GM12878 (cell line): ENCODE measurements around the gene GIPC3. TPM values are rescaled to one million over a fixed set of nuclear protein-coding genes. Genes with fewer than 3 reads are reported as not detected.
A peak's percentile ranks its signal among the peaks of the same experiment; 100 is the strongest.

Source experiments
- BMI1 ChIP-seq: fragments of 450-650 bp; IDR thresholded peaks from 2 replicates; pipeline ENCODE4 v1.6.1; 2016; ENCODE audit warnings: mild to moderate bottlenecking, moderate library complexity, borderline replicate concordance
- CHD1 ChIP-seq: IDR thresholded peaks from 2 replicates; pipeline ENCODE4 v1.6.1; 2012; ENCODE audit warnings: low read depth, low read length, improper control_type of control experiment
- DPF2 ChIP-seq: fragments of 450-650 bp; IDR thresholded peaks from 2 replicates; pipeline ENCODE4 v1.6.1; 2017; ENCODE audit warnings: mild to moderate bottlenecking
- EED ChIP-seq: sonication (generic); IDR thresholded peaks from 2 replicates; pipeline ENCODE4 v1.6.1; 2016; ENCODE audit warnings: antibody characterized with exemption, low read depth
- NKRF ChIP-seq: fragments of 450-650 bp; conservative IDR thresholded peaks from 2 replicates; pipeline ENCODE4 v1.6.1; 2017; ENCODE audit warnings: mild to moderate bottlenecking, moderate library complexity
- SUPT20H ChIP-seq: IDR thresholded peaks from 2 replicates; pipeline ENCODE4 v1.6.1; 2011; ENCODE audit warnings: low read depth, mild to moderate bottlenecking, low read length, moderate library complexity, borderline replicate concordance; ENCODE audit not compliant: control insufficient read depth
- YBX1 ChIP-seq: fragments of 450-650 bp; IDR thresholded peaks from 2 replicates; pipeline ENCODE4 v1.6.1; 2016; ENCODE audit warnings: antibody characterized with exemption
- YY1 ChIP-seq: IDR thresholded peaks from 2 replicates; pipeline ENCODE4 v1.6.1; 2011; ENCODE audit warnings: low read depth, mild to moderate bottlenecking, low read length
- ZNF24 ChIP-seq: fragments of 450-650 bp; IDR thresholded peaks from 2 replicates; pipeline ENCODE4 v1.6.1; 2017; ENCODE audit warnings: antibody characterized with exemption, mild to moderate bottlenecking
- polyA plus RNA-seq, 11 experiments: library from polyadenylated mRNA; depleted of rRNA in 4 of 11; unstranded in 6 of 11; stranded (reverse) in 5 of 11; fragments of >200 nt; fragmentation: Nextera tagmentation in 4 of 11; fragmentation: Illumina TruSeq in 1 of 11; extraction: Ambion mirVana in 4 of 11; extraction: Trizol in 1 of 11; gene quantifications; 1 replicate in 1 of 11; 2 replicates in 10 of 11; pipeline versions ENCODE4 v1.2.1 to v1.2.3, GENCODE V29; 2011 to 2016; ENCODE audit warnings: inconsistent platforms in 2 of 11, missing spikeins in 2 of 11, low read depth in 1 of 11
- total RNA-seq, 4 experiments: library from RNA; depleted of rRNA in 3 of 4; stranded (reverse); fragments of >200 nt in 3 of 4; fragmentation: Illumina TruSeq in 1 of 4; extraction: Trizol in 1 of 4; gene quantifications; 2 replicates each; pipeline versions ENCODE4 v1.2.1 to v1.2.3, GENCODE V29; 2013 to 2021
- TF ChIP-seq, protein P1 (sequence below): fragments of 150-350 bp; IDR thresholded peaks from 2 replicates; pipeline ENCODE4 v1.6.1; 2014; ENCODE audit warnings: mild to moderate bottlenecking, low read depth, low read length
- TF ChIP-seq, protein P2 (sequence below): IDR thresholded peaks from 2 replicates; pipeline ENCODE4 v1.6.1; 2011; ENCODE audit warnings: low read depth, mild to moderate bottlenecking, low read length, moderate library complexity, borderline replicate concordance; ENCODE audit errors: extremely low read depth
- TF ChIP-seq, protein P3 (sequence below): fragments of 450-650 bp; formaldehyde crosslinking; IDR thresholded peaks from 2 replicates; pipeline ENCODE4 v1.5.0; 2022; ENCODE audit warnings: mild to moderate bottlenecking, missing genetic modification characterization

Gene GIPC3
- total and polyA plus RNA-seq, 10 of the 15 experiments (the other 5 are each of a cell fraction or from before 2014, with no cell fraction given): not detected

- no peak for TF ChIP-seq EED
- TF ChIP-seq, protein P1, sequence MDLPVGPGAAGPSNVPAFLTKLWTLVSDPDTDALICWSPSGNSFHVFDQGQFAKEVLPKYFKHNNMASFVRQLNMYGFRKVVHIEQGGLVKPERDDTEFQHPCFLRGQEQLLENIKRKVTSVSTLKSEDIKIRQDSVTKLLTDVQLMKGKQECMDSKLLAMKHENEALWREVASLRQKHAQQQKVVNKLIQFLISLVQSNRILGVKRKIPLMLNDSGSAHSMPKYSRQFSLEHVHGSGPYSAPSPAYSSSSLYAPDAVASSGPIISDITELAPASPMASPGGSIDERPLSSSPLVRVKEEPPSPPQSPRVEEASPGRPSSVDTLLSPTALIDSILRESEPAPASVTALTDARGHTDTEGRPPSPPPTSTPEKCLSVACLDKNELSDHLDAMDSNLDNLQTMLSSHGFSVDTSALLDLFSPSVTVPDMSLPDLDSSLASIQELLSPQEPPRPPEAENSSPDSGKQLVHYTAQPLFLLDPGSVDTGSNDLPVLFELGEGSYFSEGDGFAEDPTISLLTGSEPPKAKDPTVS: no peak
- no peak for TF ChIP-seq ZNF24
- no peak for TF ChIP-seq CHD1
- 0 out of 2 replicates have a peak, but pooled peaks have one; percentile 32 for TF ChIP-seq NKRF
- TF ChIP-seq, protein P2, sequence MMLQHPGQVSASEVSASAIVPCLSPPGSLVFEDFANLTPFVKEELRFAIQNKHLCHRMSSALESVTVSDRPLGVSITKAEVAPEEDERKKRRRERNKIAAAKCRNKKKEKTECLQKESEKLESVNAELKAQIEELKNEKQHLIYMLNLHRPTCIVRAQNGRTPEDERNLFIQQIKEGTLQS: no peak
- no peak for TF ChIP-seq YBX1
- peak; percentile 34; the same call in 1 of the 2 replicates for TF ChIP-seq DPF2
- no peak for TF ChIP-seq SUPT20H
- TF ChIP-seq YY1: peak; percentile 83
- no peak for TF ChIP-seq BMI1
- TF ChIP-seq, protein P3, sequence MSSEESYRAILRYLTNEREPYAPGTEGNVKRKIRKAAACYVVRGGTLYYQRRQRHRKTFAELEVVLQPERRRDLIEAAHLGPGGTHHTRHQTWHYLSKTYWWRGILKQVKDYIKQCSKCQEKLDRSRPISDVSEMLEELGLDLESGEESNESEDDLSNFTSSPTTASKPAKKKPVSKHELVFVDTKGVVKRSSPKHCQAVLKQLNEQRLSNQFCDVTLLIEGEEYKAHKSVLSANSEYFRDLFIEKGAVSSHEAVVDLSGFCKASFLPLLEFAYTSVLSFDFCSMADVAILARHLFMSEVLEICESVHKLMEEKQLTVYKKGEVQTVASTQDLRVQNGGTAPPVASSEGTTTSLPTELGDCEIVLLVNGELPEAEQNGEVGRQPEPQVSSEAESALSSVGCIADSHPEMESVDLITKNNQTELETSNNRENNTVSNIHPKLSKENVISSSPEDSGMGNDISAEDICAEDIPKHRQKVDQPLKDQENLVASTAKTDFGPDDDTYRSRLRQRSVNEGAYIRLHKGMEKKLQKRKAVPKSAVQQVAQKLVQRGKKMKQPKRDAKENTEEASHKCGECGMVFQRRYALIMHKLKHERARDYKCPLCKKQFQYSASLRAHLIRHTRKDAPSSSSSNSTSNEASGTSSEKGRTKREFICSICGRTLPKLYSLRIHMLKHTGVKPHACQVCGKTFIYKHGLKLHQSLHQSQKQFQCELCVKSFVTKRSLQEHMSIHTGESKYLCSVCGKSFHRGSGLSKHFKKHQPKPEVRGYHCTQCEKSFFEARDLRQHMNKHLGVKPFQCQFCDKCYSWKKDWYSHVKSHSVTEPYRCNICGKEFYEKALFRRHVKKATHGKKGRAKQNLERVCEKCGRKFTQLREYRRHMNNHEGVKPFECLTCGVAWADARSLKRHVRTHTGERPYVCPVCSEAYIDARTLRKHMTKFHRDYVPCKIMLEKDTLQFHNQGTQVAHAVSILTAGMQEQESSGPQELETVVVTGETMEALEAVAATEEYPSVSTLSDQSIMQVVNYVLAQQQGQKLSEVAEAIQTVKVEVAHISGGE: no peak
Measured at GRCh38 chr19:3573162-3573857, 12.0 kb upstream of the GIPC3 start (continued).
